ENCODE data around the gene L3MBTL4.

Gene L3MBTL4

GRCh38 chr18:6210349-6211173, 204.2 kb downstream of the L3MBTL4 start:
- TF ChIP-seq CTCF (conservative IDR thresholded peaks at IDR 0.05; ENCODE audit: control insufficient read depth, insufficient read depth, low read depth, low read length): no peak
- no peak overlapping the region for H3K4me3 ChIP-seq (ENCODE audit: control insufficient read depth, low read depth, low read length)
- DNase-seq (ENCODE audit: low read depth): no peak

- TF ChIP-seq CTCF (conservative IDR thresholded peaks at IDR 0.05; ENCODE audit: control insufficient read depth, insufficient read depth, low read depth, low read length): no peak
- H3K4me3 ChIP-seq (ENCODE audit: control insufficient read depth, low read depth, low read length): no peak overlapping the region
- DNase-seq (ENCODE audit: low read depth): no peak
Observed at GRCh38 chr18:6207941-6208340, 206.8 kb downstream of the L3MBTL4 start.

GRCh38 chr18:6207116-6207515, 207.6 kb downstream of the L3MBTL4 start:
- no peak for TF ChIP-seq CTCF (conservative IDR thresholded peaks at IDR 0.05; ENCODE audit: control insufficient read depth, insufficient read depth, low read depth, low read length)
- no peak overlapping the region for H3K4me3 ChIP-seq (ENCODE audit: control insufficient read depth, low read depth, low read length)
- DNase-seq (ENCODE audit: low read depth): no peak

- DNase-seq (ENCODE audit: low read depth): no peak
- no peak overlapping the region for H3K4me3 ChIP-seq (ENCODE audit: control insufficient read depth, low read depth, low read length)
- TF ChIP-seq CTCF (conservative IDR thresholded peaks at IDR 0.05; ENCODE audit: control insufficient read depth, insufficient read depth, low read depth, low read length): no peak
Observed at GRCh38 chr18:6205706-6206105, 209.0 kb downstream of the L3MBTL4 start.

GRCh38 chr18:6204476-6204875, 210.2 kb downstream of the L3MBTL4 start:
- TF ChIP-seq CTCF (conservative IDR thresholded peaks at IDR 0.05; ENCODE audit: control insufficient read depth, insufficient read depth, low read depth, low read length): no peak
- H3K4me3 ChIP-seq (ENCODE audit: control insufficient read depth, low read depth, low read length): no peak overlapping the region
- no peak for DNase-seq (ENCODE audit: low read depth)

GRCh38 chr18:6203791-6204190, 210.9 kb downstream of the L3MBTL4 start:
- no peak for DNase-seq (ENCODE audit: low read depth)
- TF ChIP-seq CTCF (conservative IDR thresholded peaks at IDR 0.05; ENCODE audit: control insufficient read depth, insufficient read depth, low read depth, low read length): no peak

More at GRCh38 chr18:6203791-6204190, 210.9 kb downstream of the L3MBTL4 start:
- H3K4me3 ChIP-seq (ENCODE audit: control insufficient read depth, low read depth, low read length): no peak overlapping the region

All from fibroblast of mammary gland (primary cell).